Central memory CD4-positive, alpha-beta T cell (primary cell): ENCODE results near the gene AK5.

Experiments used
- DNase-seq: peaks from one replicate; pipeline ENCODE4 v3.0.0; 2022

AK5 gene

DNA sequence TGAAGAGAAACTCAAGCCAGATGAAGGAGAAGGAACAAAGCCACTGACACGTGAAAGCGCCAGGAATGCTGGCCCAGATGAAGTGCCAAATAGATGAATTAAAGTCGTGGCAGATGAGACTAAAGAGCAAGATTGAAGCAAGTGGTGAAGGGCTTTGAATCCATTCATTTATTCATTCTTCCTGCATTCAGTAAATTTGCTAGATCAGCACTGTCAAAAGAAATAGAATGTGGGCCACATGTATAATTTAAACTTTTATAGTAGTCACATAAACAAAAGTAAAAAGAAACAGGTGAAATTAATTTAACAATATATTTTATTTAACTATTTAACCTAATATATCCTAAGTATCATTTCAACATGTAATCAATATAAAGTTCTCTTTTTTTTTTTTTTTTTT lies 265.1 kb downstream of the AK5 start:
- DNase-seq = no peak

- DNase-seq = no peak
Observed at GRCh38 chr1:77548285-77548684, 266.5 kb downstream of the AK5 start.

DNA sequence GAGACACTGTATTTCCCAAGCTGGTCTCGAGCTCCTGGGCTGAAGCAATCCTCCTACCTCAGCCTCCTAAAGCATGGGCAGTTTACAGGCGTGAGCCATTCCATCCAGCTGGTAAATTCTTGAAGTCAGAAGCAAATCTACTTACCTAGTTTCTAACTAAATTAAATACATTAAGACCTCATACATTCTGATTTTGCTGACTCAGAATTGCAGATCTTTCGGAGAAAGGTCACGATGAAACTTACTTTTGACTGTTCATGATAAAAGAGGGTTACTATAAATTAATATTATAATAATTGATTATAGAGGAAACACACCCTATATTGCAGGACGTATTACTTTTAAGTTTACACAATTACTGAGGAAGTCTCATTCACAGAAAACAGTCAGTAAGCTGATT lies 268.3 kb downstream of the AK5 start:
- no peak for DNase-seq

DNA sequence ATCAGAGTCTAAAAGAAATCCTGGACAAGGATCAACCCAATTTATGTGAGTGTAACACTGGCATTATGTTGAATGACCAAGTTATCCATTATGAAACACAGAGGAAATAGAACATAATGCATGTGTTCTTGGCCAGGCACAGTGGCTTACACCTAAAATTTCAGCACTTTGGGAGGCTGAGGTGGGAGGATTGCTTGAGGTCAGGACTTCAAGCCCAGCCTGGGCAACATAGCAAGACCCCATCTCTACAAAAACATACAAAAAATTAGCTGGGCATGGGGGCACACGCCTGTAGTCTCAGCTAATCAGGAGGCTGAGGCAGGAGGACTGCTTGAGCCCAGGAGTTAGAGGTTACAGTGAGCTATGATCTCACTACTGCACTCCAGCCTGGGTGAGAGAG lies 270.8 kb downstream of the AK5 start:
- no peak for DNase-seq

DNA sequence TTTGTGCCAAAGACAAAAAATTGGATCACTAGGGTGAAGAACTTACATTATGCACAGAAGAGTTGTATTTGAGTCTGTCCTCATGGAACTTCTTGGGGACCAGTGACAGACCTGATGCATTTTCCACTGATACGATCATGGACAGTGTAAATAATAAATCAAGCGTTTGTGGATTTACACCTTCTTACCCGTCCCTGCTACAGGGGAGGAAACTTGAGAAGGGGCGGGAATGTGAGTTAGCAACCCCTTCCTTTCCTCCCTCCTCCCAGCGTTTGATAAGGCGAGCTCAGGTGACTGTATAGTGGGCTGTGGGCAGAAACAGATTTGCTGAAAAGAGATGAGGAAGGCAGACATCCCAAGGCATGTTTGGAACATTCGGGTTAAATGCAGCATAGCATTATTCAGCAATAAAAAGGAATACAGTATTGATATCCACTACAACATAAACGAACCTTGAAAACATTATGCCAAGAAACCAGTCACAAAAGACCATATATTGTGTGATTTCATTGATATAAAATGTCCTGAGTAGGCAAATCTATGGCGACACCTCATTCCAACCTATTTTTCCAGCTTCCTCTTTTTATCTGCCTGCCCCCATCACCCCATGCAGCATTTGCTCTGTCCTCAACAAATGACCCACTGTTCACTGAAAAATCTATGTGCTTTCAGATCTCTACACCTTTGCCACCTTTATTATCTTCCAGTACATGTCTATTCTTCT lies 271.9 kb downstream of the AK5 start:
- DNase-seq = no peak

- no peak for DNase-seq
Observed at GRCh38 chr1:77556045-77556444, 274.2 kb downstream of the AK5 start.

DNA sequence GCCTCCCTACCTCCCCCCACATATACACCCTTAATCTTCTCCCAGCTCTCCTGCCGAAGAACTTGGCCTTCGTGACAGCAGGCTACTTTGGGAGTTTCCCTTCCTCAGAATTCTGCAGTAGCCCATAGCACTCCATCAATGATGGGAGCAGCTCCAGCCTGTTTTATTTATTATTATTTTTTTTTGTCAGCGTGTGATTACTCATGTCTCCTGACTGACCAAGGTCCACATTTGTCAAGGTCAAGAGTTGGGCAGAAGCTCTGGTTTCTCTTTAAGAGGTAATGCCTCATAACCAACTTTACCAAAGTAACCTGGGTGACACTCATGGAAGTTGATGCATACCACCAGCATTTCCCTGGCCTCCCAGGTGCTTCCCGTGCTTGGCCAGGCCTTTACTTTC lies 275.2 kb downstream of the AK5 start:
- no peak for DNase-seq

GRCh38 chr1:77558591-77559164 lies 276.9 kb downstream of the AK5 start:
- no peak for DNase-seq

- no peak for DNase-seq
Observed at GRCh38 chr1:77560741-77561140, 278.9 kb downstream of the AK5 start.

DNA sequence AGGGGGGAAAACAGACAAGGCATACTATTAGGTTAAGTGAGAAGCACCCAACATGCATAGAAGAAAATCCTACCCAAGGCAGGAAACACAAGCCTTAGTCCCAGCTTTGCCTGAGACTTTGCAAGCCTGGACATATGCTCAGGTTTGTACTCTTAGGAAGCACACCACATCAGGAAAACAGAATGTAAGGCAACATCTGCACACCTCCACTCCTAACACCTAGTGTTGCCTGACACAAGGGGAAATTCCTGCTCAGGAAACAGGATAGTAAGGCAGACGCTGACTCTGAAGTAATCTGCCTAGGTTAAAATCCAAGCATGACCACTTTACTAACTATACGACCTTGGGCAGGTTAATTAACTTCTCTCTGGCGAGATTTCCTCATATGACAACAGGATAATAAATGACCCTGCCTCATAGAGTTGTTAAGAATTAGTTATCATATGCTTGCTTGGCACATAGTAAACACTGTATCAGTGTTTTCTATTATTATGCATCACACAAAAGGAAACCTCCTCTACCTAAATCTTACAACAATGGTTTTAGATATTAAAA lies 280.9 kb downstream of the AK5 start:
- DNase-seq = no peak

GRCh38 chr1:77565321-77565720 lies 283.5 kb downstream of the AK5 start:
- no peak for DNase-seq

GRCh38 chr1:77571642-77572041 lies 289.8 kb downstream of the AK5 start:
- DNase-seq = no peak

GRCh38 chr1:77579547-77579946 lies 297.7 kb downstream of the AK5 start:
- DNase-seq = no peak

DNA sequence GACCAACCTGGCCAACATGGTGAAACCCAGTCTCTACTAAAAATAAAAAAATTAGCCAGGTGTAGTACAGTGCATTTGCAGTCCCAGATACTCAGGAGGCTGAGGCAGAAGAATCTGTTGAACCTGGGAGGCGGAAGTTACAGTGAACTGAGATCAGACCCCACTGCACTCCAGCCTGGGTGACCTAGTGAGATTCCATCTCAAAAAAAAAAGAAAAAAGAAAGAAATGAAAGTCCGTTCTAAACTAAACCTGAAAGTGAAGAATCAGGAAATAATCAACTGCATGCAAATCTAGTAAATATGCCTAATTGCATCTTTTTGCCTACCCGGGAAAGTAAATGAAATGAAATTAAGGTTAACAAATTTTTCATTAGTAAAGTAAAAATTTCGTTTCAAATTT lies 301.1 kb downstream of the AK5 start:
- no peak for DNase-seq

DNA sequence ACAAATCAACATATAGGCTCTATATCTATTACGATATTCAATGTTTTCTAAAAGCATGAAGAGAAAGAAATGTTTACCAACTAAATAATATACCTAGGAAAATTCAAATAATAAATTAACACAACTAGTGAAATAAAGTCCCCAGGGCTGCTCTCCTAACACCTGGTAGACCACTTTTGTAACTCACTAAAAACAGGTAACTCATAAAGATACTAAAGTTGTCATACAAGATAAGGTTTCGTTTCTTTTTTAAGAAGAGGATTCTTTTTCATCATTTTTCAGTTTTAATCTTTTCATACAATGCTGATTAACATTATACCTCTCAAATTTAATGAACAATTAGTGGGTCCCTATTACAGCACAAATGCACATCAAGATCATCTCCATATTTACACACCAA lies 301.7 kb downstream of the AK5 start:
- DNase-seq = no peak

DNA sequence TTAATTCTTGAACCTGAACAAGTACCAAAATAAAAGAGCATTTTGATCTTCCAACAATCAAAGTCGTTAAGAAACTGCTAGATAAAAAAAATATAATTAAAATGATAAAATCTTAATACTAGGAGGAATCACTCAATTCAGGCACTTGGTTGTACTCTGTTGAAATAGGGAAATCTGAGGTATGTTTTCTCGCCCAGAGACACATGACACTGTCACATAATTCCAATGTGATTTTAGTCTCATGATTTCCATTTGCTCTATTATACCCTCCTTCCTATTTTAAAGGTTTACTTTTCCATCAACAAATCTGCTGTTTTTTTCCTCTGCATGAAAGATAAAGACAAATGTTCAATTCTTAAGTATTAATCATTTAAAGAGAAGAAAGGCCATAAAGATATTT lies 303.1 kb downstream of the AK5 start:
- DNase-seq = no peak

- DNase-seq = no peak
Observed at GRCh38 chr1:77585610-77586314, 303.9 kb downstream of the AK5 start.

DNA sequence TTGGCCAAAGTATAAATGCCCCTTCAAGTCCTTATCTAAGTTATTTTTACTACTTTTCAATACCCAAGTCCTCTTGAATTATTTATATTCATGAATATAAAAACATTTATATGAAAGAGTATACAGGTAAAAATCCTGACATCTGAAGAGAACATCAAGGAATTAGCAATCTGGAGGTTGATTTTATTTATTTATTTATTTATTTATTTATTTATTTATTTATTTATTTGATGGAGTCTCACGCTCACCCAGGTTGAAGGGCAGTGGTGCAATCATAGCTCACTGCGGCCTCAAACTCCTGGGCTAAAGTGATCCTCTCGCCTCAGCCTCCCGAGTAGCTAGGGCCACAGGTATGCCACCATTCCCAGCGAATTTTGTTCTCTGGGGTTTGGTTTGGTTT lies 307.4 kb downstream of the AK5 start:
- no peak for DNase-seq

- no peak for DNase-seq
Observed at GRCh38 chr1:77590651-77591050, 308.8 kb downstream of the AK5 start.

- DNase-seq = no peak
Observed at GRCh38 chr1:77592906-77593305, 311.1 kb downstream of the AK5 start.

DNA sequence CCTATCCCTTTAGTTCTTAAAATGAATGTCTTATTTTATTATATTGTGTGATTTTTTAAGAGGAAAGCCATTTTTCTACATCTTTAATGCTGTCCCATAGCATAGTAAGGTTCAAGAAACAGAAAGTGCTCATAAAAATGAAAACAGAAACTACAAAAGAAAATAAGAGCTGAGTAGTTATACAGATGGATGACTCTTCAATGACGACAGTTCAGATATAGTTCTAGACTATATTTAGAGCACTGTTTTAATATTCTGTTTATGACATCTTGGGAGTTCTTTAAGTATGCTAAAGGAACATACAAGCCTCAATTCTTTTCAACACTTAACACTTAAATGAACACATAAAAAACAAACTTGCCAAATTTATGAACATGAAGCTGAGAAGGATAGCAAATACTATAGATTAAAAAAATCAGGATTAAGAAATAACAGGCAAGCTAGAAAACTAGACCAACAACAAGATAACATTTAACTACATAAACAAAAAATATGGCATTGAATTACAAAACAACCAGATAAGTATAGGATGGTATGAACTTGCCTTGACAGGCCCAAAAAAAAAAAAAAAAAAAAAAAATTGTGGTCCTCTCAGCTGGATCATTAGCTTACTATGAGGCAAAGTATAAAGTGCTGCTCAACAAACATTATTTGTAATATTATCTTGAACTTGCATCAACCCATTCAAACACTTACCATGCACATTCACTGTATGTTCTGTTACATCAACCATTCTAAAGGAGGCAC lies 312.7 kb downstream of the AK5 start:
- DNase-seq = no peak

- DNase-seq = no peak
Observed at GRCh38 chr1:77597310-77597709, 315.5 kb downstream of the AK5 start.
